HG03442 (cell line): ENCODE data around the gene WFS1.

ENCODE experiments used
- ATAC-seq: cut with Tn5 transposase; IDR thresholded peaks from one replicate; pipeline ENCODE4 v1.9.1; 2021; ENCODE audit warnings: mild to moderate bottlenecking, moderate library complexity; ENCODE audit not compliant: unreplicated experiment

Gene WFS1

DNA sequence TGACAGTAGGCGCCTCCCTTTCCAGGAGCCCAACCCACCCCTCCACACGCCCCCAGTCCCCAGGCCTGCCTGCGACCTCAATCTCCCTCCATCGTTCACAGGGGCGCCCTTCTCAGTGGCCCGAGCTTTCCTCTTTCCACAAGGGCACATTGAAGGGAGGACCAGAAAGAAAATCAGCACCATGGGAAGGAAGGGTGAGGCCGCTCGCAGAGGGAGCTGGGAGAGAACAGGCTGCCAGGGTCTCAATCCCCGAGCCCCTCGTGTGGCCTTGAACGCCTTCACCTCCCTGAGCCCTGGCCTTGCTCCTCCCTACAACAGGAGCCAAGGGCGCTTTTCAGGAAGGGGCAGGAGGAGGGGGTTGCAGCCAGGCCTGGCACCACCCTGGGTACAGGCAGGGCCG is 66.5 kb downstream of the WFS1 start:
- ATAC-seq, result no peak

DNA sequence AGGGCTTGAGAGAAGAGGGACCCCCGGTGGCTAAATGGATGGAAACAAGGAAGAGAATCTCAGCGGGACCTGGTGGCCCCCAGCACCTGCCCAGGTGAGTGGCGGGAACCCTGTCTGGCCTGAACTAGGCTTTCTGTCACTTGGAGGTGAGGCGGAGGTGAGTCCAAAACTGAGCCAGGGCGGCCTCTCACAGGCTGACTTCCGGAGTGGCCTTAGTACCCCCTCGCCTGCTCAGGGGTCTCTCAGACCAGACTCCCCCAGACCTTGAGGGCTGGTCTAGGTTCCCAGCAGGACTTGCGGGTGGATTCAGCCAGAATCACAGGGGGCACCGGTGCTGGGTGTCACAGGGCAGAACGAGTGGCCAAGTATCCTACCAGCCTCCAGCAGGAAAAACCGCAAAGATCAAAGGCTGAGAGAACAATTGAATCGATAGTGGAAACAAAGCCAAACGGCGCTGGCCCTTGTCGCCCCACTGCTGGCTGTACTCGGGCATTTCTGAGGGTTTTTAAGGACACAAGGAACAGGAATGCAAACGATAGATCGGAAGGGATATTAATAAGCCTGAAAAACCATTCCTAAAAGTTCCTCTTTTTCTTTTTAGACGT is 67.8 kb downstream of the WFS1 start:
- ATAC-seq, result no peak

GRCh38 chr4:6338175-6338950 is 68.7 kb downstream of the WFS1 start:
- no peak for ATAC-seq

GRCh38 chr4:6338951-6339817 is 69.5 kb downstream of the WFS1 start:
- no peak for ATAC-seq

DNA sequence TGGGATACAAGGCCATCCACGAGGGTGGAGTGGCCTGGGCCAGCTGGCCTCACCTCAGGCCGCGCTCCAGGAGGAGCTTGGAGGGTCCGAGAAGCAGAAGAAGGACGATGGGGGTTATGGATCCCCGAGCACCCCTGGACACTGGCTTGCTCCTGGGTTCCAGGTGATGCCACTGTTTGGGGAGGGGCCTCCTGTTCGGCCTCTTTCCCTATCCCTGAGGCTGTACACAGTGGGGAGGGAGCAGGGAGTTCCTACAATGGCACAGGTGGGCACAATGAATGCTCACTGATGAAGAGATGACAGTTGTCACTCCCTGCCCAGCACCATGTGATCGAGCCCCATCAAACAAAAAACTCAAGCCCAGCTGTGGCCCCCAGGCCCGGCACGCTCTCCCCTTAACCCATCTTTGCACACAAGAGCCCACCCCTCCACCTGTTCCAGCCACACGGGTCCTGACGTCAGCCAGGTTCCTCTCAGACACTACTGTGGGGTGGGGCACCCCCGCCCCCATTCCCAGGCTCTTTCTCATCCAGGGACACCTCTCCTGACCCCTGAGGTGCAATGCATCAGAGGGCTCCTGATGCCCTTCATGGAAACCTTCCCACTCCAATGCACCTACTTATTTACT is 70.3 kb downstream of the WFS1 start:
- ATAC-seq, result no peak

GRCh38 chr4:6340446-6341015 is 70.9 kb downstream of the WFS1 start:
- ATAC-seq, result no peak

GRCh38 chr4:6341696-6342095 is 72.0 kb downstream of the WFS1 start:
- ATAC-seq, result no peak

GRCh38 chr4:6342530-6343293 is 73.1 kb downstream of the WFS1 start:
- no peak for ATAC-seq

DNA sequence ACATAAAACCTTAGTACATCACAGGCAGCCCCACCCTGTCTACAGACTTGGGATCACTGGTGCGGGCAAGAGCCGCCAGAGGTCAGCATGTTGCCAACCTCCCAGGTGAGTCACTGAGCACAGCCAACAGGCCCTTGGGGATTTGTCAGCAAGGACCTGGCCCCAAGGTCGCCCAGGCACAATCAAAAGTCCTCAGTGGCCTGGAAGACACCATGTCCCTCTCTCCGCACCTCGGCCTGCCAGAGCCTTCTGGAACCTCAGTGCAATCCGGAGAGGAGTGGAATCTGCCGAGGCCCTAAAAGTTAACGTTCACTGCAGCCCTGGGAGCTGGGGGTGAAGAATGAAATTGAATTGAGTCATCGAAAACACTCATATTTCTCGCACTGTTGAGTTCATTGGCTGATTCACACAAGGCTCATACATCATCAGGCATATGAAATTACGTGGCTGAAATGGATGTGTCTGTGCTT is 74.3 kb downstream of the WFS1 start:
- ATAC-seq, result no peak

DNA sequence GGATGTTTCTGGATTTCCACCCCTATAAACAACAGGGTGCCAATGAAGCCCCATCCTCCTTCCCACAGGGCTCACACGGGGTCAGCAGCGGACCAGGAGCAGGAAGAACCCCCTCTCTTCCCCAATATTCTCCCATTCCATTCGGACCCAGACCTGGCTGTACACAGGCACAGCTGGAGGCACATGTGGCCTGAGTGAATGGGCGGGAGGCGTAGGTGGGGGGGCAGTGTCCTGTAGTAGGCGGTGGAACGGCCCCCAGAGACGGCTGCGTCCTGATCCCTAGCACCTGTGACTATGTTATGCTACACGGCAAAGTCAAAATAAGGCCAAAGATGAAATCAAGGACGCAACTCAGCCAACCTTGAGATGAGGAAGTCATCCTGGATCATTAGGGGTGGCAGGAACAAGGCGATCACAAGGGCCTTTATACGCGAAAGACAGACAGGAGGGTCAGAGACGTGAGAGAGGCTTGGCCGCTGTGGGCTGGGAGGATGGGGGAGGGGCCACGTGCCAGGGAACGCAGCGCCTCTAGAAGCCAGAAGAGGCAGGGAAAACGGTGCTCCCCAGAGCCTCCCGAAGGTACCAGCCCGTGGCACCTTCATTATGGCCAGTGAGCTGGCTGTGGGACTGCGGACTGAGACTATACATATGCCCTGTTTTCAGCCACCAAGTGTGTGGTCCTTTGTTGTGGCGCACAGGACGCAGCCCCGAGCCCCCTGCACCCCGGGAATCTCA is 75.6 kb downstream of the WFS1 start:
- ATAC-seq, result no peak

GRCh38 chr4:6345866-6346265 is 76.2 kb downstream of the WFS1 start:
- no peak for ATAC-seq

GRCh38 chr4:6346373-6347110 is 76.9 kb downstream of the WFS1 start:
- no peak for ATAC-seq

DNA sequence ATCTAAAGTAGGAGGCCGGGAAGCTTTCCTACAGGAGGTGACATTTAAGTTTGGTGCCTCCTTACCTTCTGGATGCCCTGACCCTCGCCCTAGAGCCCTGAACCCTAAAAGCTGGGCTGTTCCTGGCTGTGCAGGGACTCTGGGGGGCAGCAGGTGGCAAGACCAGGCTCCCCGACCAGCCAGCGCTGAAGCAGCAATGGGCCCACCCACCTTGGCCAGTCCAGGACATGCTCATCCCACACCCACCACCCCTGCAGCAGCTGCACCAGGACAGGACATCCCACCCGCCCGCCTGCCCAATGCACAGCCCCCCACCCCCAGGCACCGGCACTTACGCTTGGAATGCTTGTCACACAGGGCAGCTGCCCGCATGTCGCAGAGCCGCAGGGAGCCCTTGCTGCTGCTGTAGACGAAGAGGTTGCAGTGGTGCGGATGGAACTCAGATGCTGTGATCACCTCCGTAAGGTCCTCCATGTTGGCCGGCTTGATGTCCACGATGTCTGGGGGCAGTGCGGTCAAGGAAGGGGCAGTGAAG is 77.9 kb downstream of the WFS1 start:
- ATAC-seq, result no peak

- no peak for ATAC-seq
Observed at GRCh38 chr4:6348408-6348807, 78.8 kb downstream of the WFS1 start.

DNA sequence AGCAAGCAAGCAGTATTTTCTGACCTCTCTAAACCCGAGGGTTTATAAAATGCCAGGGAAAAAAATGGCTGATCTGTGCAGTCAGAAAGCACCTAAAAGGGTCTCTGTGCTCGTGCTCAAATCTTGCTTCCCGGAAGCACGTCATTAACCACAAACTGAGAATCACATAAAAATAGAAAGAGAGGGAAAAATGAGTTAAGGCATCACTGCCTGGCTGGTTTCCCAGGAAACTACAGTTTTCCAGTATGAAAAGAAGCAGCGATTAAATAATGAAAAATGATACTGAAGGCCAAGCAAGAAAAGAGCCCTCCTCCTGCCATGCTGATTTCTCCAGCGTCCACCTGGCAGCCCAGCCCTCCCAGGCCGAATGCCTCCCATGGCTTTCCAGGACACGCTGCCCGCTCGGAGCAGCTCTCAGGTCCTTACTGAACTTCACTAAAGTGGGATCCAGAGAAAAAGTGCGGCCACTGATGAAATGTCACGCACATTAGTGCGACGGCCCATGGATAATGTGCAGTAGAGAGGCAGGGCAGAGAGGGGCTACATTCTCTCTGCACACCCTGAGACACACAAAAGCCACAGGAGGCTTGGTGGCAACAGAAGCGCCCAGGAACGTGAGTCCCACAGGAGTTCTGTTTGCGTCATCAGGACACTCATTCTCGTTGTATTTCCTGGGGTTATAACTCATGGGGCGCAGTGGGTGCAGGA is 80.4 kb downstream of the WFS1 start:
- no peak for ATAC-seq

- no peak for ATAC-seq
Observed at GRCh38 chr4:6350646-6351045, 81.0 kb downstream of the WFS1 start.

DNA sequence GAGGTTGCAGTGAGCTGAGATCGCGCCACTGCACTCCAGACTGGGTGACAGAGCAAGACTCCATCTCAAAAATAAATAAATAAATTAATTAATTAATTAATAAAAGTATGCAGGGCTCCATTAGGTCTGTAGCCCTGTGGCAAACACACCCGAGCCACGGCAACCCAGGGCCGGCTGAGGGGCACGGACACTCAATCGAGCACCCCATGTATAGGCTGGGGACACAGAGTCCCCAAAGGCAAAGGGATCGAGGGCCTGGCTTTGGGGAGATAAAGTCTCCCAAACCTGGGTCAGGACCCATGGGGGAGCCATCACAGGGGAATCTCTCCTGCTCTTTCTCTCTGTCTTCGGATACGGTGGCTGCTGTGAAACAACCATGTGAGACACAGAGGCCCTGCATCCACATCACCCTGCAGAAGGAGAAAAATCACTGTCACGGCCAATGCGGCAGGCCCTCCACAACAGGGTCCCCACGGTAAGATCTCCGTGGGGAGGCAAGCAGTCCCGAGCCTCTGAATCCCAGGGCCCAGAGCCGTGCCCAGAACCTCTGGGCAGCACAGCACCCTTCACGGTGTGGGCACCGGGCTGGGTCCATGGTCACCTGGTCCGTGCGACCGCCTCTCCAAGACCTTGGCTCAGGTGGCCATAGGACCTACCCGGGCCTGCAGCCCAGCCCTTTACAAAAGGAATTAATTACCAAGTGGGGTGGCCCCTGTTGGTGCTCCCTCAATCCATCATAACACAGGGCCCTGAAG is 81.8 kb downstream of the WFS1 start:
- no peak for ATAC-seq
